LNCAP (cell line): ENCODE results near the gene GREB1.

ENCODE experiments used
- CTCF ChIP-seq: fragments of 450-650 bp; IDR thresholded peaks from 2 replicates; pipeline ENCODE4 v1.5.1; 2017; ENCODE audit warnings: mild to moderate bottlenecking

GREB1 gene

GRCh38 chr2:11567631-11568031, 33.8 kb downstream of the GREB1 start:
- no peak for TF ChIP-seq CTCF

GRCh38 chr2:11568436-11568835, 34.6 kb downstream of the GREB1 start:
- TF ChIP-seq CTCF: no peak

DNA sequence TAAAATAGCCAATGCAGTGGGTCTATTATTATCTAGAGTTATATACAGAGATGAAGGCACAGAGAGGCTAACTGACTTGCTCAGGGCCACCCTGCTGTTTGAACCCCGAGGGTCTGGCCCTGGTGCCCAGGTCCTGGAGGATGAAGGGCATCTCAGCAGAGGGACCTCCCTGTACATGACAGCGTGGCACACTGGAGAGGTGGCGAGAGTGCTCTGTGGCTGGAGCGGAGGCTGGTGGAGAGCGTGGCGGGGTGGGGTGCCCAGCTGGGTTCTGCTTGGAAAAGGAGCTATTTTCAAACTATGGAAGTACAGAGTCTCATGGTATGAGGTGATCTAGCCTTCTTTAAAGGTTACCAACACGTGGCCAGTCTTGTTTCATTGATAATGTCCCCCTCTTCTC, 35.8 kb downstream of the GREB1 start:
- TF ChIP-seq CTCF: no peak

- TF ChIP-seq CTCF: no peak
Measured at GRCh38 chr2:11571170-11571569, 37.3 kb downstream of the GREB1 start.

- TF ChIP-seq CTCF: no peak
Measured at GRCh38 chr2:11572996-11573395, 39.2 kb downstream of the GREB1 start.

- TF ChIP-seq CTCF: no peak
Measured at GRCh38 chr2:11573418-11574175, 39.8 kb downstream of the GREB1 start.

- TF ChIP-seq CTCF: no peak
Measured at GRCh38 chr2:11574176-11575046, 40.6 kb downstream of the GREB1 start.
